GM12878 (cell line): ENCODE measurements around the gene KLLN. TPM values are rescaled to one million over a fixed set of nuclear protein-coding genes. Genes with fewer than 3 reads are reported as not detected.

ENCODE experiments used
- BCLAF1 ChIP-seq: fragments of 450-650 bp; IDR thresholded peaks from 2 replicates; pipeline ENCODE4 v1.6.1; 2017; ENCODE audit warnings: antibody characterized with exemption, mild to moderate bottlenecking, moderate library complexity
- CBX5 ChIP-seq: sonication (generic); IDR thresholded peaks from 2 replicates; pipeline ENCODE4 v1.6.1; 2016; ENCODE audit warnings: low read depth, moderate library complexity, mild to moderate bottlenecking, inconsistent platforms
- CHD4 ChIP-seq: fragments of 200-600 bp; sonication (generic); IDR thresholded peaks from 2 replicates; pipeline ENCODE4 v1.6.1; 2016; ENCODE audit warnings: mild to moderate bottlenecking
- CUX1 ChIP-seq: IDR thresholded peaks from 2 replicates; pipeline ENCODE4 v1.6.1; 2012; ENCODE audit warnings: improper control_type of control experiment, low read depth, low read length; ENCODE audit not compliant: insufficient replicate concordance
- ELK1 ChIP-seq: IDR thresholded peaks from 2 replicates; pipeline ENCODE4 v1.6.1; 2012; ENCODE audit warnings: low read depth, low read length, improper control_type of control experiment
- HDAC6 ChIP-seq: fragments of 200-600 bp; sonication (generic); IDR thresholded peaks from one replicate; pipeline ENCODE4 v1.8.0; 2017; ENCODE audit warnings: antibody characterized with exemption; ENCODE audit not compliant: unreplicated experiment
- JUNB ChIP-seq: IDR thresholded peaks from 2 replicates; pipeline ENCODE4 v1.6.1; 2016; ENCODE audit warnings: antibody characterized with exemption, mild to moderate bottlenecking
- MTA3 ChIP-seq: IDR thresholded peaks from 2 replicates; pipeline ENCODE4 v1.6.1; 2012; ENCODE audit warnings: low read length, inconsistent platforms, borderline replicate concordance
- POLR2AphosphoS2 ChIP-seq: IDR thresholded peaks from 2 replicates; pipeline ENCODE4 v1.6.1; 2011; ENCODE audit warnings: low read depth, mild to moderate bottlenecking, low read length, improper control_type of control experiment, moderate library complexity
- RBBP5 ChIP-seq: fragments of 200-600 bp; sonication (generic); conservative IDR thresholded peaks from 2 replicates; pipeline ENCODE4 v1.6.1; 2016
- SKIL ChIP-seq: fragments of 450-650 bp; IDR thresholded peaks from 2 replicates; pipeline ENCODE4 v1.6.1; 2017; ENCODE audit warnings: mild to moderate bottlenecking, low read depth, inconsistent platforms; ENCODE audit not compliant: poor library complexity, severe bottlenecking
- TBL1XR1 ChIP-seq: IDR thresholded peaks from 2 replicates; pipeline ENCODE4 v1.6.1; 2012; ENCODE audit warnings: low read depth, low read length, improper control_type of control experiment
- ZBTB11 ChIP-seq: fragments of 450-650 bp; formaldehyde crosslinking; IDR thresholded peaks from 2 replicates; pipeline ENCODE4 v1.5.0; 2022; ENCODE audit warnings: mild to moderate bottlenecking, missing genetic modification characterization
- polyA plus RNA-seq, 11 experiments: library from polyadenylated mRNA; depleted of rRNA in 4 of 11; unstranded in 6 of 11; stranded (reverse) in 5 of 11; fragments of >200 nt; fragmentation: Nextera tagmentation in 4 of 11; fragmentation: Illumina TruSeq in 1 of 11; extraction: Ambion mirVana in 4 of 11; extraction: Trizol in 1 of 11; gene quantifications; 1 replicate in 1 of 11; 2 replicates in 10 of 11; pipeline versions ENCODE4 v1.2.1 to v1.2.3, GENCODE V29; 2011 to 2016; ENCODE audit warnings: inconsistent platforms in 2 of 11, missing spikeins in 2 of 11, low read depth in 1 of 11
- total RNA-seq, 4 experiments: library from RNA; depleted of rRNA in 3 of 4; stranded (reverse); fragments of >200 nt in 3 of 4; fragmentation: Illumina TruSeq in 1 of 4; extraction: Trizol in 1 of 4; gene quantifications; 2 replicates each; pipeline versions ENCODE4 v1.2.1 to v1.2.3, GENCODE V29; 2013 to 2021

Gene KLLN
- total and polyA plus RNA-seq, 10 of the 15 experiments (the other 5 are each of a cell fraction or from before 2014, with no cell fraction given), result 0.87 to 2.2 (median 1.7) TPM

- no peak for TF ChIP-seq BCLAF1
- TF ChIP-seq SKIL, result peak; percentile 33
- TF ChIP-seq CBX5, result no peak
- no peak for TF ChIP-seq ELK1
- no peak for TF ChIP-seq POLR2AphosphoS2
- TF ChIP-seq TBL1XR1, result no peak
- TF ChIP-seq CHD4, result no peak
- no peak for TF ChIP-seq ZBTB11 (CRISPR knock-in tag)
- TF ChIP-seq CUX1, result no peak
- no peak for TF ChIP-seq MTA3
- no peak for TF ChIP-seq HDAC6
- TF ChIP-seq JUNB, result no peak
- no peak for TF ChIP-seq RBBP5
Observed at GRCh38 chr10:87860156-87860795, 3.1 kb downstream of the KLLN start (continued).
